ACC112 (cell line): ENCODE results near the gene ARL5C.

Experiments used
- H2AFZ ChIP-seq: fragments of 200-600 bp; sonication (generic); one replicate; pipeline ENCODE4 v1.6.0; 2017; ENCODE audit warnings: antibody characterized with exemption, low read length; ENCODE audit not compliant: unreplicated experiment
- H3K27ac ChIP-seq: fragments of 200-600 bp; sonication (generic); 2 replicates; pipeline ENCODE4 v1.5.1; 2014; ENCODE audit warnings: low read depth, mild to moderate bottlenecking, antibody characterized with exemption, low read length, moderate library complexity
- H3K27me3 ChIP-seq: fragments of 200-600 bp; sonication (generic); 2 replicates; pipeline ENCODE4 v1.6.1; 2014; ENCODE audit warnings: mild to moderate bottlenecking, antibody characterized with exemption, low read length, moderate library complexity, mixed read lengths; ENCODE audit not compliant: insufficient read depth
- H3K36me3 ChIP-seq: fragments of 200-600 bp; sonication (generic); 2 replicates; pipeline ENCODE4 v1.6.1; 2016; ENCODE audit warnings: mild to moderate bottlenecking, antibody characterized with exemption, low read length, moderate library complexity, mixed read lengths; ENCODE audit not compliant: insufficient read depth
- H3K4me1 ChIP-seq: fragments of 200-600 bp; sonication (generic); one replicate; pipeline ENCODE4 v1.6.1; 2016; ENCODE audit warnings: low read length, mixed read lengths; ENCODE audit not compliant: insufficient read depth, unreplicated experiment, control insufficient read depth
- H3K4me3 ChIP-seq: fragments of 200-600 bp; sonication (generic); 2 replicates; pipeline ENCODE4 v1.5.1; 2014; ENCODE audit warnings: mild to moderate bottlenecking, low read depth, low read length
- H3K79me2 ChIP-seq: fragments of 200-600 bp; sonication (generic); one replicate; pipeline ENCODE4 v1.6.0; 2016; ENCODE audit warnings: low read length; ENCODE audit not compliant: control insufficient read depth, unreplicated experiment, insufficient read depth

The ARL5C gene

GRCh38 chr17:39167476-39167875 lies 1.5 kb upstream of the ARL5C start:
- no peak overlapping the region for H2AFZ ChIP-seq
- no peak overlapping the region for H3K4me3 ChIP-seq
- H3K36me3 ChIP-seq, result no peaks in the 10 kb centered on the region
- H3K79me2 ChIP-seq, result no peaks in the 10 kb centered on the region
- H3K27ac ChIP-seq, result no peak overlapping the region
- H3K4me1 ChIP-seq, result no peaks in the 10 kb centered on the region
- H3K27me3 ChIP-seq, result peaks cover 23% of the 10 kb centered on the region

DNA sequence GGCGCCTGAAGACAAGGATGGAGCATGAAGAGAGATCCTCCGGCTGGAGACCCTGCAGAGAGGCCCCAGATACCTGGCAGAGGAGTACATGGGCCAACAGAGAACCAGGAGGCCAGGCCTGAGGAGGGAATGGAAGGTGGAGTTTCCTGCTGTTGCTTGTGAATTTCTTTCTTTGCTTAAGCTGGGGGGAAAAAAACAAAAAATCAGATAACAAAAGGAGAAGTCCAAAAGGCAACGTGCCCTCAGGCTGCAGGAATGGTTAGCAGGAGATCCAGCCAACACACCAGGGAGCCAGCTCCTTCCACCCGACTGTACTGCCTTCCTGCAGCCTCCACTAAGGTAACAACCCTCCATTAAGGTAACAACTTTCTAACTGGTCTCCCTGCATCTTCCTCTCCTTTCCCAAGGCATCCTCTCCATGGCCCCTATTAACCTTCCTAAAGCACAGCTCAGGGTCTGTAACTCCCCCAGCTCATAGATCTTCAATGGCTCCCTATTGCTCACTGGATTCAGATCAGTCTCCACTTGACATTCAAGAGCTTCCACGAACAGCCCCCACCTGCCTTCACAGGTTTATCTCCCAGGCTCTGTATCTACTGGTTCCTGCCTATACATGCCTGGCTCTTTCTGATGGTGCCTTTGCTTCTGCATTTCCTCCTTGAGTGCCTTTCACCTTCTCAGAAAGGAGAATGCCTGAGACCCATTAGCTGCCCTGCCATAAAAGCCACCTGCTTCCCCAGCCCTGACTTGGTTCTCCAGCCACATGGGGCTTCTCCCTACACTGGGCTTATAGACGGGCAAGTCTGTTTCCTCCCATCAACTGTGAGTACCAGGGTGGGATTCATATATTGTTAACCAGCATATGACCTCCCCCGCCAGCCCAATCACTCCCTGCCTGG lies 725 bp upstream of the ARL5C start:
- Histone ChIP-seq H3K79me2 (no peaks in the 10 kb centered on the region), H3K4me3 (no peak overlapping the region), H3K27me3 (peaks cover 23% of the 10 kb centered on the region), H3K4me1 (no peaks in the 10 kb centered on the region), H2AFZ (no peak overlapping the region), H3K36me3 (no peaks in the 10 kb centered on the region), H3K27ac (no peak overlapping the region)

DNA sequence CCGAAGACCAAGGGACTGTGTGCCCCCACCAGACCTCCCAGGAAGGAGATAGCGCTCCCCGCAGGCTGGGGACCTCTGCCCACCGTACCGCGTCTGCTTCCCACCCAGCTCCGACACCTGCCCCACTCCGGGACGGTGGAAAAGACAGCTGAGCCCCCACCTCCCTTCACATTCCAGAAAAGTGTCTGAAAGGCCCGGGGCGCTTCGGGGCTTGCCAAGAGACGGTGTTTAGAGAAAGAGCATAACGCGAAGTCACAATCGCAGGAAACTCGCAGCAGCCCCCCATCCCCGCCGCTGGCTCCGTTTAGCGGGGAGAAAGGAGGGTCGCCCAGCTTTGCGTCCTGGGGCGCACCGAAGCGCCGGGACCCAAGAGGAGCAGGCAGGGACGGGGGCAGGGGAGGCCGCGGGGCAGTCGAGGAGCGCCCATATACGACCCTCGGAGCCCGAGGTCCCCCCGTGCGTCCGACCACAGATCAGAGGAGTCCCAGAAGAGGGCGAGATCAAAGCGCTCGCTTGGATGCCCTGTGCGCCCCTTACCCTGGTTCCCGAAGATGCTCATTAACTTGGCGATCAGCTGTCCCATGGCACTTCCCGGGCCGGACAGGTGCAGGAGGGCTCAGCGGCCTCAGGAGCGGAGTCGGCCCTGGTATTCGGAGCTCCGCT lies 652 bp downstream of the ARL5C start:
- H3K79me2 ChIP-seq, result no peaks in the 10 kb centered on the region
- peaks cover 23% of the 10 kb centered on the region for H3K27me3 ChIP-seq
- no peaks in the 10 kb centered on the region for H3K36me3 ChIP-seq
- peak overlapping the region; percentile 60 for H2AFZ ChIP-seq
- no peaks in the 10 kb centered on the region for H3K4me1 ChIP-seq
- peak overlapping the region; percentile 75 for H3K4me3 ChIP-seq
- H3K27ac ChIP-seq, result no peak overlapping the region

DNA sequence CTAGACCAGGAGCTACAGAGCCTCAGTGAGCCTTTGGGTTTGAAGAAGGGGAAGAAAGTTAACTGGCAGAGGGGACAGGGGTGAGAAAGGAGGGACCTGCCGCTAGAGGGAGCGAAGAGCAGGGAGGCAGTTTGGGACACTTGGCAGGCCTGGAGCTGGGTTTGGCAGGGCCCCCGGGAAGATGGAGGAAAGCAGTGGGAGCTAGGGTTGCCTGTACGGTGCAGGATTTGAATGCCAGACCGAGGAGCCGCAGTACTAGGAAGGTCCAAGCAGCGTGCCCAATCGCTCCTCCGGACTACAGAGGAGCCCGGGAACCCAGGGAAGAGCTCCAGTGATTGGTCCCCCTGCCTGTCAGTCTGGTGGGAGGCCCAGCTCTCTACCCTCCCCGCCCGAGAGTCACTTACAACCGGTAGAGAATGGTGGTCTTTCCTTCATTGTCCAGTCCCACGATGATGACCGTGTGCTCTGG lies 1.3 kb downstream of the ARL5C start:
- peaks cover 23% of the 10 kb centered on the region for H3K27me3 ChIP-seq
- H3K4me3 ChIP-seq, result peak overlapping the region; percentile 75
- no peak overlapping the region for H3K27ac ChIP-seq
- H3K36me3 ChIP-seq, result no peaks in the 10 kb centered on the region
- peak overlapping the region; percentile 60 for H2AFZ ChIP-seq
- no peaks in the 10 kb centered on the region for H3K79me2 ChIP-seq
- no peaks in the 10 kb centered on the region for H3K4me1 ChIP-seq

DNA sequence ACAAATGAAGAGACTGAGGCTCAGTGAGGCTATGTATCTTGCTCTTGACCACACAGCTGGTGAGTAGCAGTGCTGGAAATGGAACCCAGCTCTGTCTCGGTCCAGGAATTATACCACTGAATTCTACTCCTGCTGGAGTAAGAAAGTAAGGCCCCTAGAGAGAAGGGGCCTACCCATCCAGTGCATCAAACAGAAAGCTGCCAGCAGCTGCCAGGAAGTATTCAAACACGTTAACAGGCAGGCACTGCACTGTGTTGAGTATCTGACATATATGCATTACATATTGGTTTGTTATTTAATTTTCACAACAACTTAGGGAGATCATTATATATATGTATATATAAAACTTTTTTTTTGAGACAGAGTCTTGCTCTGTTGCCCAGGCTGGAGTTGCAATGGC lies 4.0 kb downstream of the ARL5C start:
- no peak overlapping the region for H3K27ac ChIP-seq
- H3K27me3 ChIP-seq, result peaks cover 21% of the 10 kb centered on the region

GRCh38 chr17:39158623-39159022 lies 7.3 kb downstream of the ARL5C start:
- no peak overlapping the region for H3K4me3 ChIP-seq
- no peak overlapping the region for H3K27ac ChIP-seq
- H3K27me3 ChIP-seq, result no peaks in the 10 kb centered on the region
- H3K79me2 ChIP-seq, result no peaks in the 10 kb centered on the region
- H3K4me1 ChIP-seq, result no peaks in the 10 kb centered on the region
- H3K36me3 ChIP-seq, result no peaks in the 10 kb centered on the region
- H2AFZ ChIP-seq, result no peak overlapping the region

More for the DNA sequence above, 4.0 kb downstream of the ARL5C start:
- no peaks in the 10 kb centered on the region for H3K4me1 ChIP-seq
- H3K4me3 ChIP-seq, result no peak overlapping the region
- no peak overlapping the region for H2AFZ ChIP-seq
- H3K79me2 ChIP-seq, result no peaks in the 10 kb centered on the region
- H3K36me3 ChIP-seq, result no peaks in the 10 kb centered on the region

- no peak overlapping the region for H3K4me3 ChIP-seq
- no peak overlapping the region for H3K27ac ChIP-seq
- no peak overlapping the region for H2AFZ ChIP-seq
- peaks cover 6% of the 10 kb centered on the region; the same call in 1 of the 2 replicates for H3K27me3 ChIP-seq
- H3K4me1 ChIP-seq, result peaks cover 9% of the 10 kb centered on the region
- no peaks in the 10 kb centered on the region for H3K79me2 ChIP-seq
- H3K36me3 ChIP-seq, result no peaks in the 10 kb centered on the region
These were observed 9.5 kb downstream of the ARL5C start for GRCh38 chr17:39156491-39156890.

DNA sequence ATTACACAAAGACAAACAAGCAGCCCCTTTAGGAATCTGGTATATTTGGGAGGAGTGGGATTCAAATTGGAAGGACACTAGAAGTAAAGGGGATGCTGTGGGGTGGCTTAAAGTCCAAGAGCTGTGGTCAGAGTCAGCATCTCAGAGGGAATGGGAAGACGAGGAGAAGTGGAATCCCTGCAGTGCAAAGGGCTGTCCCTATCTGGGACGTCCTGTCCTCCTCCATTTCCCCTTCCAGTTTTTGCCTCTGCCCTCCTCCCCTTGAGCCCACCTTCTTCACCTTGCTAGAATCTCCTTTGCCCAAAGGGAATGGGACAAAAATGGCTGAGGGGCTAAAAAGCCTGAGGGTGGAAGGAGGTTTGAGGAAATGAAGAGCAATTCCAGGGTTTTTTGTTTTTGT lies 10.3 kb downstream of the ARL5C start:
- Histone ChIP-seq H3K4me1 (peaks cover 9% of the 10 kb centered on the region), H3K79me2 (no peaks in the 10 kb centered on the region), H3K27me3 (peaks cover 13% of the 10 kb centered on the region), H3K27ac (no peak overlapping the region), H3K4me3 (no peak overlapping the region), H3K36me3 (no peaks in the 10 kb centered on the region), H2AFZ (no peak overlapping the region)

DNA sequence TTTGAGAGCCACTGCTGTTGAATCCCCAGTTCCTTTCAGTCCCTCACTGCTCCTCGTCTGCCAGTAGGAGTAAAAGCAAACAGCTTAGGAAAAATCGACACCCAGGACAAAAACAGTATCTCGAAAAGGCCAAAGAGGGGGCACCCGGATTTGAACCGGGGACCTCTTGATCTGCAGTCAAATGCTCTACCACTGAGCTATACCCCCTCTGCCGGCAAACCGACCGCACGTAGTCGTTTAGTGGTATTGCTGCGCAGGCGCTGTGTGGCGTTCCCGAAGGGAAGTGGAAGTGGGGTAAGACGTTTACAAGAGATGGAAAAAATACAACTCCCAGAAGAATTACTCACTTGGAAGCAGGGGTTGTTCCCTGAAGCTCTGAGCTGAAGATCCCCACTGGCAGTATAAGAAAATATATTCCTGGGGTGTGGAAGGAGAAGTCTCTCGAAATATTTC lies 12.3 kb downstream of the ARL5C start:
- Histone ChIP-seq H3K4me1 (peaks cover 9% of the 10 kb centered on the region), H3K27me3 (peaks cover 27% of the 10 kb centered on the region), H3K27ac (peak overlapping the region; percentile 57), H3K4me3 (peak overlapping the region; percentile 96), H3K79me2 (no peaks in the 10 kb centered on the region), H2AFZ (peak overlapping the region; percentile 99), H3K36me3 (no peaks in the 10 kb centered on the region)

- Histone ChIP-seq H3K27me3 (peaks cover 27% of the 10 kb centered on the region), H2AFZ (peak overlapping the region; percentile 43)
These were observed 13.8 kb downstream of the ARL5C start for GRCh38 chr17:39151943-39152818.

More at GRCh38 chr17:39151943-39152818, 13.8 kb downstream of the ARL5C start:
- Histone ChIP-seq H3K4me3 (peak overlapping the region; percentile 96), H3K4me1 (peaks cover 9% of the 10 kb centered on the region), H3K27ac (no peak overlapping the region), H3K79me2 (no peaks in the 10 kb centered on the region), H3K36me3 (no peaks in the 10 kb centered on the region)
